HG03139 (cell line): ENCODE results near the gene CYP4A11.
"Not testable (repeated sequence)": the region's sequence is repeated elsewhere in the genome, so short reads cannot be mapped to it uniquely, and the experiment has no call there.

ENCODE experiments used
- ATAC-seq: cut with Tn5 transposase; IDR thresholded peaks from one replicate; pipeline ENCODE4 v1.9.1; 2021; ENCODE audit not compliant: unreplicated experiment

The CYP4A11 gene, protein sequence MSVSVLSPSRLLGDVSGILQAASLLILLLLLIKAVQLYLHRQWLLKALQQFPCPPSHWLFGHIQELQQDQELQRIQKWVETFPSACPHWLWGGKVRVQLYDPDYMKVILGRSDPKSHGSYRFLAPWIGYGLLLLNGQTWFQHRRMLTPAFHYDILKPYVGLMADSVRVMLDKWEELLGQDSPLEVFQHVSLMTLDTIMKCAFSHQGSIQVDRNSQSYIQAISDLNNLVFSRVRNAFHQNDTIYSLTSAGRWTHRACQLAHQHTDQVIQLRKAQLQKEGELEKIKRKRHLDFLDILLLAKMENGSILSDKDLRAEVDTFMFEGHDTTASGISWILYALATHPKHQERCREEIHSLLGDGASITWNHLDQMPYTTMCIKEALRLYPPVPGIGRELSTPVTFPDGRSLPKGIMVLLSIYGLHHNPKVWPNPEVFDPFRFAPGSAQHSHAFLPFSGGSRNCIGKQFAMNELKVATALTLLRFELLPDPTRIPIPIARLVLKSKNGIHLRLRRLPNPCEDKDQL

DNA sequence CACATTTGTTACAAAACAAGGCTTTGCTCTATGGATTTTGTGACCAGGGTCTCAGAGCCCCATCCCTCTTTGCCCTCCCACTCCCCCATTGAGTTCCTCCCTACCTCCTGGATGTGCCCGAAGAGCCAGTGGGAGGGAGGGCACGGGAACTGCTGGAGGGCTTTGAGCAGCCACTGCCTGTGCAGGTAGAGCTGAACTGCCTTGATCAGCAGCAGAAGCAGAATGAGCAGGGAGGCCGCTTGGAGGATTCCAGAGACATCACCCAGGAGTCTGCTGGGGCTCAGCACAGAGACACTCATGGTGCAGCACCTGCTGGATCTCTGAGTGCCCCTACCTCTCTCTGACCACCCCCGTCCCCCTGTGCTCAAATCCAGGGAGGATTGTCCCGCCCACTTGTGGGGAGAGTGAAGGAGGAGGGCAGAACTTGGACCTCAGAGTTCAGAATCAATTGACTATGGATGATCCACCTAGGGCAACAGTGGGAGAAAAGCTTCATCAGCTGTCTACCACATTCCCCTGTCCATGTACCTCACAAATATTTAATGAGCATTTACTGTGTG, at the start of gene CYP4A11:
TSS of gene CYP4A11 (minus strand) at position 342 of the 560 bp plus-strand sequence. CDS start at position 299, 43 bp downstream.
- ATAC-seq, result no peak

DNA sequence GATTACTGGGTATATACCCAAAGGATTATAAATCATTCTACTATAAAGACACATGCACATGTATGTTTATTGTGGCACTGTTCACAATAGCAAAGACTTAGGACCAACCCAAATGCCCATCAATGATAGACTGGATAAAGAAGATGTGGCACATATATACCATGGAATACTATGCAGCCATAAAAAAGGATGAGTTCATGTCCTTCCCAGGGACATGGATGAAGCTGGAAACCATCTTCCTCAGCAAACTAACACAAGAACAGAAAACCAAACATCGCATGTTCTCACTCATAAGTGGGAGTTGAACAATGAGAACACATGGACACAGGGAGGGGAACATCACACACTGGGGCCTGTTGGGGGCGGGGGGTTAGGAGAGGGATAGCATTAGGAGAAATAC, 49.3 kb upstream of the CYP4A11 start:
- ATAC-seq, result not testable (repeated sequence)

DNA sequence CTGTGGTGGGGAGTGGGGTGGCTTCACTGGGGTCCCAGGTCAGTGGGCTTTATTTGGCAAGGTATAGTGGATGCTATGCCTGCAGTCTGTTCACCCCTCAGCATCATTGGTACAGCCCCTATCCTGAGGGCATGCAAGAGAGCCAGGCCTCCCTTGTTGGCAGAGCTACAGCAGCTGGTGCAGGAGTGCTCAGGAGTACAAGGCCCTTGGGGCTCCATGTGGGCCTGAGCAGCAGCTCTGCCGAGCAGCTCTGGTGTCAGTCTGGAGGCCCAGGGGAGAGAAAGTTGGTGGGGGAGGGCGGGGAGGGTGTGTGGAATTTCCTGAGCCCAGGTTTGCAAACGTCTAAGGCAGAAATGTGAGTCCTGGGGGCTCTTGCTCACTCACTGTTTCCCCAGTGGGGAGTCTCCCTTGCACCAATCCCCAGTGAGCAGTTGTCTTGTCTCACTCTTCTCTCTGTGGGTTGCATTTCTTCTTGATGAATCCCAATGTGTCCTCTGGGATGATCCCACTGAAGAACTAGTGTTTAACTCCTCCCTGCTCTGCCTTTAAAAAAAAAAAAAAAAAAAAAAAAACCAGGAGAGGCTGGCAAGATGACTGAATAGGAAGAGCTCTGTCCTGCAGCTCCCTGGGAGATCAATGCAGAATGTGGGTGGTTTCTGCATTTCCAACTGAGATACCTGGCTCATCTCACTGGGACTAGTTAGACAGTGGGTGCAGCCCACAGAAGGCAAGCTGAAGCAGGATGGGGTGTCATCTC, 42.7 kb upstream of the CYP4A11 start:
- ATAC-seq, result no peak

DNA sequence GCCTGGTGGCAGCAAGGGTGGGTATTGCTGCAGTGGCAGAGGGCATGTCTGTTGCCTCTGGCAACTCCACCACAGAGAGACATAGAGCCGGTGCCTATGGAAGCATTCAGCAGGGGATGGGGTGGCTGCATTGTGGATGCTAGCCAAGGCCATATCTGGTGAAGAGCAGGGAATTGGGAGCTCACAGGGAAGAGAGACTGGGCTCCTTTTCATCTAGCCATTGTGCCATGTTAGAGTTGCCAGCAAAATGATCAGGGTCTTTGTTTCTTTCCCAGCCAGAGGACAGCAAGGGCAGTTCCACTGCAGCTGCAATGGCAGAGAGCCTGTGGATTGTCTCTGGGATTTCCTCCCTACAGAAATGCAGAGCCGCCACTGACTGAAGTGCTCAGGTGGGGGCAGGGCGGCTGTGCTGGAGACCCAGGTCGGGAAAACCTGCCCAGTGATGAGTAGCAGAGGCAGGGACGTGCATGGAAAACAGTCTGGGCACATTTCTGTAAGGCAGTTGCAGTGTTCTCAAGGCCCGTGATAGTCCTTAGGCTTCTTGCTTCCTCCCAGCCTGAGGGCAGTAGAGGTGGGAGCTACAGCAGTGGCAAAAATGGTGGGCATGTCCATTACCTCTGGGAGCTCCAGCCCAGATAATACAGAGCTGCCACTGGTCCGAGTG, 42.0 kb upstream of the CYP4A11 start:
- ATAC-seq, result no peak

DNA sequence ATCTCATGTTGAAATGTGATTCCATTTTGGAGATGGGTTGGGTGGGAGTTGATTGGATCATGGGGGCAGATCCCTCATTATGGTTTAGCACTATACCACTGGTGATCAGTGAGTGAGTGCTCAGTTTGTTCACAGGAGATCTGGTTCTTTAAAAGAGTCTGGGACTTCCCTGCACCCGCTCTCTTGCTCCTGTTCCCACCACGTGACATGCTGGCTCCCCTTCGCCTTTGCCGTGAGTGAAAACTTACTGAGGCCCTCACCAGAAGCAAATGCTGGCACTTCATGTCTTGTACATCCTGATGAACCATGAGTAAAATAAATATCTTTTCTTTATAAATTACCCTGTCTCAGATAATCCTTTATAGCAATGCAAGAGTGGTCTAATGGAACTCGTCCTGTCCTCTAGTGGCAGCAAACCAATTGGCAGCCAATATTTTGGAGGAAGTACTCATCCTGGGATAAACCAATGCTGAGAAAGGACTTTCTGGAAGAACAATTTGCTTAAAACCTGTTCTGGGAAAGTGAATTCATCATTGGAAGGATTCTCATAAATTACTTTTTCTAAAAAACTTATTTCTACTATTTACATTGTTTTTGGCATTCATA, 27.8 kb upstream of the CYP4A11 start:
- no peak for ATAC-seq

DNA sequence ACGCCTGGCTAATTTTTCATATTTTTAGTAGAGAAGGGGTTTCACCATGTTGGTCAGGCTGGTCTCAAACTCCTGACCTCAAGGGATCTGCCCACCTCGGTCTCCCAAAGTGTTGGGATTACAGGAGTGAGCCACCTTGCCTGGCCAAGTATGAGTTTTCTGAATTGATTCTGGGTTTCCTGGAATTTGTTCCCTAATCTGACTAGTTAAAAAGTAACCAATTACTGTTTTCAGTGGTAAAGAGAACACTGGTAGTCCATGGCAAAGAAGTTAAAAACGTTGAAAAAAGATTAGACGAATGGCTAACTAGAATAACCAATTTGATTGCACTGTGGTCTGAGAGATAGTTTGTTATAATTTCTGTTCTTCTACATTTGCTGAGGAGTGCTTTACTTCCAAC, 21.0 kb upstream of the CYP4A11 start:
- ATAC-seq, result not testable (repeated sequence)

DNA sequence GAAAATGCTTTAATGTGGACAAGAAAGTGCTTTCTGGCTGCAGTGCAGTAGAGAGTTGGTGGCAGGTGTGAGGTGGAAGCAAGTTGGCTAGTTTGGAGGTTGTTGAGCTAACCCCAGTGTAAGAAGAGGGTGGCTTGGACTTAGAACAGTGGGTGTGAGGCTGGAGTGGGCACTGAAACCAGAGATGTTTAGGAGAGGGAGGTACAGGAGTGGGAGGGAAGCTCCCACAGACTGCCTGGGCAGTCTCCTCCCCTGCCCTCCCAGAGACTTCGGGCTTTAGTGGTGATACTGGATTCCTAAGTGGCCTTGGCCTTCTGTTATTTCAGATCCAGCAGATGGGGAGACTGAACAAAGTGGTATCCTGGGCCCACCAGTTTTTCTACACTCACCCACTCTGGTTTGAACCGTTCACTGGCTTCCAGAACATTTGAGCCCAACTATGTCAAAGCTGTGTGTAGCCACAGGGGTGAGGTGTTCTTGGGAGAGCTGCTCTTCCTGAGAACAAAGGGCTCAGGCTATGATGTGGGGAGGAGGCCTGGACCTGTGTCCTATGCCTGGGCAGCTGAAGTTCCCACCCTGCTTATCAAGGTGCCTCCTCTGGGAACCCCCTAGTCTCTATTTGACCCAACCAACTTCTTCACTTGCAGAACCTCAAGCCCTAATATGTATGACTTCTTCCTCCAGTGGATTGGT, 19.9 kb upstream of the CYP4A11 start:
- ATAC-seq, result no peak

DNA sequence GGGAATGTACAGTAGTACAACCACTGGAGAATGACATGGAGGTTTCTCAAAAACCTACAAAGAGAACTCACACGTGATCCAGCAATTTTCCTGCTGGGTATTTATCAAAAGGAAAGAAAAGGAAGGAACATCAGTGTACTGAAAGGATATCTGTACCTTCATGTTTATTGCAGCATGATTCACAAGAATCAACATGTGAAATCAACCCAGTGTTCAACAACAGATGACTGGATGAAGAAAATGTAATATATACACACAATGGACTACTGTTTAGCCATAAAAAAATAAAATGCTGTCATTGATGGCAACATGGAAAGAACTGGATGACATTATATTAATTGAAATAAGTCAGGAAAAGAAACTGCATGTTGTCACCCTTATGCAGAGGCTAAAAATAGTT, 19.0 kb upstream of the CYP4A11 start:
- ATAC-seq, result no peak

DNA sequence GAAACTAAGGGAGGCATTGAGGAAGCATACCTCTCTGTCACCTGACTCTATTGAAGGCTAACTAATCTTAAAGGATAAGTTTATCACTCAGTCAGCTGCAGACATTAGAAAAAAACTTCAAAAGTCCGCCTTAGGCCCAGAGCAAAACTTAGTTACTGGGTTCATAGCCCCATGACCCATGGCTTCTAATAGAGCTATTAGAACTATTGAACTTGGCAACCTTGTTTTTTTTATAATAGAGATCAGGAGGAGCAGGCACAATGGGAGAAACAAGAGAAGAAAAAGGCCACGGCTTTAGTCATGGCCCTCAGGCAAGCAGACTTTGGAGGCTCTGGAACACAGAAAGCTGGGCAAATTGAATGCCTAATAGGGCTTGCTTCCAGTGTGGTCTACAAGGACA, 13.8 kb upstream of the CYP4A11 start:
- ATAC-seq, result not testable (repeated sequence)

DNA sequence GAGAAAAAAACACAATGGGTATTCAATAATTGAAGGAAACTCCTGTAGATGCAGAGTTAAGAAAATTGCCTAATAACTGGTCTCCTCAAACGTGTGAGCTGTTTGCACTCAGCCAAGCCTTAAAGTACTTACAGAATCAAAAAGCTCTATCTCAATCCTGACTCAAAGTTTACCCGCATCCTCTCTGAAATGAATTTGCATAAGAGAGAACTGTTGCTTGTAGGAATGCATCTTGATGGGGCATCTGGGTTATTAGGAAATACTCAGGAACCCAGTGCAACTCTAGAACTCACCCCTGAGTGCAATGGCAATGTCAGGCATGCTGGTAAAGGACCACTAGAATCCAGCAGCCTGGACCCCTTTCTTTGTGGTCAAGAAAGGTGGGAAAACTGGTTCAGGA, 12.6 kb upstream of the CYP4A11 start:
- not testable (repeated sequence) for ATAC-seq

DNA sequence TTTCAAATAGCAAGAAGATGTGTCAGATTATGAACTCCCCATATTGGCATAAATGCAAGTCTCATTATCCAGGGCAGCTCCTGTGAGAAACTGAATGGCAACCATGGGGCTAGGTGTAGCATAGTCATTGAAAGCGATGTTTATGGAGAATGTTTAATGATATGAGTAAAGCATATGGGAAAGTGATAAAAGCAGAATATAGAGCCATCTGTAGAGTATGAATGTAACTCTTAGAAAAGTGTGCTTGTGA, 8.1 kb upstream of the CYP4A11 start:
- not testable (repeated sequence) for ATAC-seq

DNA sequence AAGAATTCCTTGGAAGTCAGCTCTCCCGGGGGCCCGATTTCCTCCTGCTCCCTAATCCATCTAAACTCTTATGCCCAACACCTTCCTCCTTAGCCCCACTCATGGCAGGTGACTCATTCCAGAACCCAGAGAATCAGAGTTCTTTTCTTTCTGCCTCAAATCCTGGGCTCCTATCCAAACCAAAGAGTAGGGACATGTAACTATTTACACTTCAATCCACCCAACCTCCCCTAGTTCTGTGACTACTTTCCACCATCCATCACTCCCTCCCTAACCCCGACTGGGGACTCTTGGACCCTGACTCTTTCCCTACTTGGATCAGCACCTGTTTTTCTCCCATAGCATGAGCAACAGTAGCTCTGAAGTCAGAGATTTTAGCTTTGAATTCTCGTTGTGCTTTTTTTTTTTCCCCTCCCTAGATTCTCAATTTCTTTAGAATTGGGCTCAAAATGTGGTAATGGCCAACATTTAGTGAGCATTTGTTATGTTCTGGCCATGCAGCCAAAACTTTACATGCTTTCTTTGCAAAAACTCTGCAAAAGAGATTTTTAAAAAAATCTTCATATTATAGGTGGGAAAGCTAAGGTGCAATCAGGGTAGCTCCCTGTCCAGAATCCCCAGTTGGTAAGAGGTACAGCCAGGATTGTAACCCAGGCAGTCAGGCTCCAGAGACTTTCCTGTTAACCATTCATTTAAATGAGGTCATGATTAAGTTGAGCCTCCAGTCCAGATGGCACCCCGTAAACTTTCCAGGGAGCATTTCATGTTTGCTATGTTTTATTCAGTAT, 7.5 kb upstream of the CYP4A11 start:
- ATAC-seq, result no peak

DNA sequence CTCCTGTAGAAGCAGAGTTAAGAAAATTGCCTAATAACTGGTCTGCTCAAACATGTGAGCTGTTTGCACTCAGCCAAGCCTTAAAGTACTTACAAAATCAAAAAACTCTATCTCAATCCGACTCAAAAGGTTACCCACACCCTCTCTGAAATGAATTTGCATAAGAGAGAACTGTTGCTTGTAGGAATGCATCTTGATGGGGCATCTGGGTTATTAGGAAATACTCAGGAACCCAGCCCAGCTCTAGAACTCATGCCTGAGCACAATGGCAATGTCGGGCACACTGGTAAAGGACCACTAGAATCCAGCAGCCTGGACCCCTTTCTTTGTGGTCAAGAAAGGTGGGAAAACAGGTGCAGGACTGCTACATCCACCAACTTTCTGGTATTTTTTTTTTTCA, 6.4 kb upstream of the CYP4A11 start:
- ATAC-seq, result not testable (repeated sequence)

DNA sequence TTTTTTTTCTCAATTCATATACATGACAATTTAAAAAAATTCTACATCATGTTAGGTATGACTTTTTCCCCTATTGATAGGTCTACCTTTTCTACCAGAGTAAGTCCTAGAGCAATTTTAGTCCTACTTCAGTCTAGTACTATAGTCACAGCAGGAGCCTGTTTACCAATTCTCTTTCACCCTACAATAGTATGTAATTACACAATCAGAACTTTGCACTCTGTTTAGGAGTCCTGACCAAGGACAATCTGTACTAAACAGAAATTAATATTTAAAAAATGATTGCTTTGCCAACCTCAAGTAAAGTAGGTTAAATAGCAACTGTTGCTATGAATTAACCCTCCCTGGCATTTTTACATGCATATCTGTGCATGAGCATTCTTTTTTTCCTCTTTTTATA, 810 bp upstream of the CYP4A11 start:
- no peak for ATAC-seq

DNA sequence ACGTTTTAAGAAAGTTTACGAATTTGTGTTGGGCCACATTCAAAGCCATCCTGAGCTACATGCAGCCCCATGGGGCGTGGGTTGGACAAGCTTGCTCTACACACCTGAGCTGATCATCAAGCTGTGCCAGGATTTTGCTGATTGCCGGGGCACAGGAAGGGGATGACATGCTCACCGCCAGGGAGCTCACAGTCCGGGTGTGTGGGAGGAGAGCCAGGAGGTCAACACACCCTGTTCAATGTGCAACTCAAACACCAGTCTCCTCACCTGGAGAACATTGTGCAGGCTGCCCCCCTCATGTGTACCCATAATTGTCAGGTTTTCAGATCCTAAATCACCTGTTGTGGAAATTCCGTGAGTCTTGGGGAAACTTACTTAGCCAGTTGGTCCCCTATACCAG, 969 bp downstream of the CYP4A11 start:
- ATAC-seq, result no peak

DNA sequence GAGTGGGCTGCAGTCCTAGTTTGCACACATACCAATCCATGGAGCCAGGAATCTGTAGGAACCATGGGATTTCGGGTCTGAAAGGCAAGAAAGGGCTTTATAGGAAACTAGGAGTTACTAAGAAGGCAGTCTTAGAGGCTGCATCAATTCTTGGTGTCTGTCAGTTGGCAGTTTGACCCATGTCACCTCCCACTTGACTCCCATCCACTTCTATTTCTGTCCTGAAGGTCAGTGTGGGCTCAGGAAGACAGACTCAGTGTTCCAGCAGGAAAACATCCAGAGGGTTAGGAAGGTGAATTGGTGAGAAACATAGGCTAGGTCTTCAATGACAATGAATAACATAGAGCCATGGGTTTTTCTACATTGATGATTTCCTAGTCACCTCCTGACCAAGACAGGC, 4.0 kb downstream of the CYP4A11 start:
- ATAC-seq, result no peak

DNA sequence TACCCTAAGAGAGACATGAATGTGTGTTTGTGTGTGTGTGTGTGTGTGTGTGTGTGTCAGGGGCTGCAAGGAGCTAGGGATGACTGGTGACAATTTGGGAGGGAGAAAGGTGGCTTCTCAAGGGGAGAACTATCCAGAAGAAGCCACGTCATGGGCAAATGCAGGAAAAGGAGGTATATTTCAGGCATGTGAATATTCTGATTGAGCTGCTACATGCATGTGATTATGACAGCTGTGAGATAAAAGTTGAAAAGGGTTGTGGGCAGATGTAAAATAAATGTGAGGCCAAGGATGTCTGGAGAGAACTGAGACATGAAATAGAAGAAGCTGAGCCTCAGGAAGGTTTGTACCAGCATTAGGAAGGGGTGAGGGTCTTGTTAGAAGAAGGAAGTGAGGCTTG, 4.5 kb downstream of the CYP4A11 start:
- no peak for ATAC-seq

DNA sequence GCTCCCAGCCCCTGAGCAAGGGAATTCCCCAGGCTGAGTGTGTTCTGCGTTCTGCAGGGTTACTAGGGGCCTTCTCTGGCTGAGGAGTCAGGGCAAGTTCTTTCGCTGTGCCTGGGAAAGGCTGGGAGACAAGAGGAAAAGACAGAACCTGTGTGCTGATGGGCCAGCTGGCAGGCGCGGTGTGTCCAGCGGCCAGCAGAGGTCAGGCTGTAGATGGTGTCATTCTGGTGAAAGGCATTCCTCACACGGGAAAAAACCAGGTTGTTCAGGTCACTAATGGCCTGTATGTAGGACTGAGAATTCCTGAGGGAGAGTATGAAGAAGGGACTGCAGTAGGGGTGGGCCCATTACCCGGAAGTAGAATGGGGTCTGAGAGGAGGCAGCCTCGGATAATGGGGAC, 6.4 kb downstream of the CYP4A11 start:
- ATAC-seq, result not testable (repeated sequence)

DNA sequence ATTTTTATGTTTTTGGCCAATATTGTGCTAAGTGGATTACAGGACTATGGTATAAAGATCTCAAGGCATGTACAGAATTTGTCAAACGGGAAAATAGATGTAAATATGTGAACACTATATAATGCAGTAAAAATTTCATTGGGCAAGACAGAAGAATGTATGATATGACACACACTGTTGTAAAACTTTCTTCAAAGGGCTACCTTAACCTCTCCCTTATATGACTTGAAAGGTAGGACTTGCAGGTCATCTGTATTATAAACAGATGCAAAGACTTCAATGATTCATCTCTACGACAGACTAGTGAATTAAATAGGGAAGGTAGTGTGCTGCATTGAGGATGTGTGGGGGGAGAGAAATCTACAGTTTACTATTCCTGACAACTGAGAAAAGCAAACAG, 9.3 kb downstream of the CYP4A11 start:
- not testable (repeated sequence) for ATAC-seq

DNA sequence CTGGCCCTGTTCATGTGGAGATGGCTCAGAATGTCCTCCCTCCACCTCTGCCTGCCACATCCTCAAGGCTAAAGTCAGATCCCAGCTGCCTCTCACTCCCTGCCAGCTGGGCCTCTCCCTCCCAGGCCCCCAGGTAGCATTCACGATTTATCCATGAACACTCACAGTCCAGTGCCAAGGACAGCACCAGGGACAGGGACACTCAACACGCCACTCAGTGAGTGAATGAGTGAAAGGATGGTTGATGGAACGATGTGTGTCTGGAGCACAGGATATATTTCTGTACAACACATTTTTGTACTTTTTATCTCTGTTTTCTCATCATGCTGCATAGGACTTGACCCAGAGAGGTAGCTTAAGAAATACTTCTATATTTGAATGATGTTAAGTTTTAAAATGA, 10.1 kb downstream of the CYP4A11 start:
- ATAC-seq, result no peak
